Measurements from ENCODE around the gene FBXL17.

DNA sequence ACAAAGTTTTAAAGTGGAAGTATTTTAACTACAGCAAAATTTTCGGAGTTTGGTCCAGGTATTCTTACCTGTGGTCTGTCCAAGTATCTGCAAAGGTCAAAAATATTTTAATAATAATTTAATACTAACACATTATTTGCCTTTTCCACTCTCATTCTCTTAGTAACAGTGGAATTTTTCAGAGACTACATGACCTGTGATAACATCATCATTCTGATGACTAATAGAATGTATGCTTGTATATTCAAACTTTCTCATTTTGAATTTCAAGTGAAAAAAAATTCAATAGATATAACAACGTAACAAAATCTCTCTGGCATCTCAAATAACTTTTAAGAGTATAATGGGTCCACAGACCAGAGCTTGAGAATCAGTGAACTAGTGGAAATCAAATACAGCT, 78.3 kb downstream of the FBXL17 start:
- TF ChIP-seq MXI1 (IDR thresholded peaks at IDR 0.05; ENCODE audit: borderline replicate concordance, low read depth, low read length): no peak
- no peak for TF ChIP-seq RAD21 (IDR thresholded peaks at IDR 0.05; ENCODE audit: low read length)

Data from IMR-90 (cell line).